ENCODE results near the gene KATNAL1.
A peak's percentile ranks its signal among the peaks of the same experiment; 100 is the strongest.
"Not testable (repeated sequence)": the region's sequence is repeated elsewhere in the genome, so short reads cannot be mapped to it uniquely, and the experiment has no call there.

Gene KATNAL1

GRCh38 chr13:30290812-30291436, 16.4 kb downstream of the KATNAL1 start:
- no peak for DNase-seq

DNA sequence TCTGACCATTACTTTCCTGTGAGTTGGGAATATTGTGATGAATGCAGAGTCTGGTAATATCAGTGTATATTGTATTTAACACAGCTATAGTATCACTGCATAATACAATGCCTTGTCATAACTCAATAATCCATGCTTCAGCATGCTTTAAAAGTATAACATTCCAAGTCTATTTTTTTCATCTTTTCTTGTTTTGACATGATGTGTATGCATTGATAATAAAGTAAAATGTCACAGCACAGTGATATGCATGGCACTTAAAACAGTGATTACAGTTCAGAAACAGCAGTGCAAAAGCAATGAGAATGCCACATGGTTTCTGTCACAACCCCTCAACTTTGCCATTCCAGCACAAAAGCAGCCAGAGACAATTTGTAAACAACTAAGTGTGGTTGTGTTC, 17.8 kb downstream of the KATNAL1 start:
- DNase-seq, result no peak

DNA sequence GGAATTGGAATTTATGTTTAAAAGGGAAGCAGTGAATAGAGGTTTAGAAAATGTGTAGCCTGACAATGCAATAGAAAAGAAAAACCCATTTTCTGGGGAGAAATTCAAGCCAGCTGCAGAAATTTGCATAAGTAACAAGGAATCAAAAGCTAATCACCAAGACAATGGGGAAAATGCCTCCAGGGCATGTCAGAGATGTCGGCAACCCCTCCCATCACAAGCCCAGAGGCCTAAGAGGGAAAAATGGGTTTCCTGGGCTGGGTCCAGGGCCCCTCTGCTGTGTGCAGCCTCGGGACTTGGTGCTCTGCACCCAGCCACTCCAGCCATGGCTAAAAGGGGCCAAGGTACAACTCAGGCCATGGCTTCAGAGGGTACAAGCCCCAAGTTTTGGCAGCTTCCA, 21.3 kb downstream of the KATNAL1 start:
- not testable (repeated sequence) for DNase-seq

DNA sequence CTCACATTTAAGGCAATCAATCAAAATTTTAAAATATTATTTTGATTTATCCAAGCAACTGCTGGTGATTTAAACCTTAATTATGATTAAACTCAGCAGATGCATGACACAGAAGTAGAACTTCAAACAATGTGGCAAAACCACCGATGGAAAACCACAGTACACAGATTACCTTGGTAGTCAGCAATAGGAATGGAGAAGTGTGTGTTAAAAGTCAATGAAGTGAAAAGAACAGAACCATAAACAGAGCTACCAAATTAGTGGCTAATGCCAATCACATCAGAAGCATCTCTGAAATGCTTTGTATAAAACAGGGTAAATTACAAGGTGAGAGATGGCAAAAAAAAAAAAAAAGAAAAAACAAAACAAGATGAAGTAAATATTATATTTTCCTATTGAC, 31.2 kb downstream of the KATNAL1 start:
- no peak for DNase-seq

GRCh38 chr13:30274083-30274482, 33.3 kb downstream of the KATNAL1 start:
- DNase-seq, result no peak

- DNase-seq, result not testable (repeated sequence)
Measured at GRCh38 chr13:30270035-30270434, 37.3 kb downstream of the KATNAL1 start.

- no peak for DNase-seq
Measured at GRCh38 chr13:30268673-30269072, 38.7 kb downstream of the KATNAL1 start.

DNA sequence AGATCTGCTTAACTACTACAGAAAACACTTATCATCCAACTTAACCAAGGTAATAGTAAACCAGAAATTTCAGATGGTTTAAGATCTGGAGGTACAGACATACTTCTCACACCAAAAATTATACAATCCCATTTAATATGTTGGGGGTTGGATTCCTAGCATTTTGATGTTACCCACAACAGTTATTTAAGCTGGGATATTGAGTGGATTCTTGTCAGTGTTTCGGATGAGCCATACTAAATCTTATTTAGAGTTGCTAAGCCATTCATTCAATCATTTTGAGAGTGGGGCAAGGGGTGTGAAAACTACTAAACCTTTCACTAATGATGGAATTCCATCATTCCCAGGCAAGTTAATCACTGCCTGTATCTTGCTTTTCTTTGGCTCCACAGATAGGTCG, 40.6 kb downstream of the KATNAL1 start:
- DNase-seq, result no peak

GRCh38 chr13:30259149-30259733, 48.1 kb downstream of the KATNAL1 start:
- DNase-seq, result not testable (repeated sequence)

DNA sequence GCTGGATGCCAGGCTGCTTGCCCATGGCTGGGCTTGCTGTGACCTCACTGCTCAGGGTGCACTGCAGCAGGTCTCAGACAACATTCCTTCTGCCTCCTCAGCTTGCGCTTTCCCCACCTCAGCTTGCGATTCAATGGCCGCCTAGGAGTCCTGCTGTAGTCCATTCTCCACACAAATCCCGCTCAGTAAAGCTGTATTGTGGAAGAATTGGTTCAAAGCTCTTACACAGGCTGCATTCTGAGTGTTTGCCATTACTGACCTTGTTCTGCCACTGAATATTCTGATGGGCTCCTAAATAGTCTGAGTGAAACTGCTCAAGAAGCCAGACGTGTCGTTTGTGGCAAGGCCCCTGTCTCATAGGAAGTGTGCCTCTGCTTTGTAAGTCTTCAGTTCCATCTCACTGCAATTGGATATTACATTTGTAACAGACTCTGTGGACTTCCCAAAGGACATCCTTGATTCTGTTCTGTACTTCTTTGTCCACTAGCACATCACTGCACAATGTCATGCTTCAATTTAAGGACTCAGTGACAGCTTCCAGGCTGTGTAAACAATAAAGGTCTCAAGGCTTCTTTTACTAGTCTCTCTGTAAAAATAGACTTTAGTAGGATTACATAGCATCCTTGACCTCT, 49.8 kb downstream of the KATNAL1 start:
- DNase-seq, result no peak

DNA sequence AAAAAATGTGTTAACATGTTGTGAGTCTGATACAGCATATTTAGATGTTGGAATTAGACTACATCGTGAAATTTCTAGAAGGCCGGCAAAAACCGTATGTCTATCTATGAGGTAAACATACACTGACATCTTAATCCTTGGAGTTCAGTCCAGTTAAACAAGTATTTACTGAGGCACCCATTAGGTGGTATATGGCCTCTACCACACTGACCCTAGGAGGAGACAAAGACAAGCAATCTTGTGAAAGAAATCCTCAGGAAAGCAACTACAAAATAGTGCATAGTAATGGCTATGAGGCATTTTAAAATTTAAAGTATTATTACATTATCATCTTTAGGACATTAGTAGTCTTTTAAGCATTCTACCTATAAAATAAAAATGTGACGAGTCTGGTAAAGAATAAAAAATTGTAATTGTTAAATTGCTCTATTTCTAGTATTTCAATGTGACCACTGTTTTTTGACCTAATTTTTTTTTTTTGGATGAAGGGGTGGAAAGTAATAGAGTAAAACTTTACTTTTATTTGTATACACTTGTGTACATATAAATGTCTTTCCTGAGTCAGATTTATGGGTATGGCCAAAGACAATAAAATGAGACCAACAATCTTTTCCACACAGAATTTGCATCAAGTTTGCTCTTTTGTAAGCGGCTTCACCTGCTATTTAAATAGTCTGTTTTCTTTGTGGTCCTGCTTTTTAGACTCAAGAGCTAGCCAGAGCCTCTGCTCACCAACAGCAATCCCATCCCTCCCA, 50.5 kb downstream of the KATNAL1 start:
- no peak for DNase-seq

DNA sequence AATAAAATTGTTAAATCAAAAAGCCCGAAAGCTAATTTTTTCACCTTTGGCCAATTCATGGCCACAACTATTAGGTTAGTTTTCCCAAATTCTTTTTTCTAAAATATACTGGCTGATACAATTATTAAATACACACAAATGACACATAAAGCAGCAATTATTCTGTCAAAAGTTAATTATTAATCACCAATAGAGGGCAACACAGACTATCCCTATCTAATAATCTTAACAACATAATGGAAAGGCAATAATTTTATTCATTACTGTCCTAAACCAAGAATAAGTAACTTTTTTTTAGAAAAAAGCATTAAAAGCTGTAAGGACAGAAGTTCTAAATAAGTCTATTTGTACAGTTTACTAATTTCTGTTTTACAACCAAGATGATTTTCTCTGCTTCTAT, 51.7 kb downstream of the KATNAL1 start:
- no peak for DNase-seq

- DNase-seq, result no peak
Measured at GRCh38 chr13:30253830-30254229, 53.5 kb downstream of the KATNAL1 start.

DNA sequence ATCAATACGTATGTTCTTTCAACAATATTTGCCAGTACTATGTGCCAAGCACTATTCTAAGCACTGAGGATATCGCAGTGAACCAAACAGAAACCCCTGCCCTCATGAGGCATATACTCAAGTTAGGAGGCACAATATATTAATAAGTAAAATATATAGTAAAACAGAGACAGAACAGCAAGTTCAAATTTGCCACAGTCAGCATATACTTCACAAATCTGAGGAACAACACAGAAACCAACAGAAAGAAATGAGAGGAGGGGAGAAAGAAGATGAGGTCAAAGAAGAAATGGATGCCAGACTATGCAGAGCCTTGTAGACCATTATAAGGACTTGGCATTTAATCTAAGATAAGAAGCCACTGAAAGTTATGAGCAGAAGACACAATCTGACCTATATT, 59.9 kb downstream of the KATNAL1 start:
- no peak for DNase-seq

DNA sequence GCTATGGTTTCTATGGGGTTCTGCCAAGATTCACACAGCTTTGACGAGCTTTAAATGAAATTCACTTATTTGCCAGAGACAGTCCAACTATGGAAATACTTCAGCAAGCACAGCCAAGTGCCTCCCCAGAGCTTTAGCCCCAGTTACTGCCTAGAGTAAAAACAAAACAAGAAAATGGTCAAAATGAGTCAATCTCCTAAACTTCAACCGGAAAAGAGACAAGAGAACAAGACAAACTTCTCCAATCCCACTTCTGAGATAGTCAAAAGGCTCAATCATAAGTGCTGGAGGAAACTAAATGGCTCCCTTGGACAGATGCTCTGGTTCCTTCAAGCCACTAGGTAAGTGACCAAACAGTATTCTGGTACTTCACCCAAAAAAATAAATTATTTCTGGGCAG, 65.8 kb downstream of the KATNAL1 start:
- no peak for DNase-seq

GRCh38 chr13:30240608-30241007, 66.7 kb downstream of the KATNAL1 start:
- no peak for DNase-seq

DNA sequence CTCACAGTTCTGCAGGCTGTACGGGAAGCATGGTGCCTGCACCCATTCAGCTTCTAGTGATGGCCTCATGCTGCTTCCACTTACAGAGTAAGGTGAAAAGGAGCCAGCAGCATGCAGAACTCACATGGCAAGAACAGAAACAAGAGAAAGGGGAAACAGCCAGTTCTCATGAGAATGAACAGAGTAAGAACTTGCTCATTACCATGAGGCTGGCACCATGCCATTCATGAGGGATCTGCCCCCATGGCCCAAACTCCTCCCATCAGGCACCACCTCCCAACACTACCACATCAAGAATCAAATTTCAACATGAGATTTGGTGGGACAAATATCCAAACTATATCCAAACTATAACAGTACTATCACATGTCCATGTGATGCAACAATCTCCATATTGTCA, 72.1 kb downstream of the KATNAL1 start:
- no peak for DNase-seq

- DNase-seq, result no peak
Measured at GRCh38 chr13:30234619-30235162, 72.7 kb downstream of the KATNAL1 start.

DNA sequence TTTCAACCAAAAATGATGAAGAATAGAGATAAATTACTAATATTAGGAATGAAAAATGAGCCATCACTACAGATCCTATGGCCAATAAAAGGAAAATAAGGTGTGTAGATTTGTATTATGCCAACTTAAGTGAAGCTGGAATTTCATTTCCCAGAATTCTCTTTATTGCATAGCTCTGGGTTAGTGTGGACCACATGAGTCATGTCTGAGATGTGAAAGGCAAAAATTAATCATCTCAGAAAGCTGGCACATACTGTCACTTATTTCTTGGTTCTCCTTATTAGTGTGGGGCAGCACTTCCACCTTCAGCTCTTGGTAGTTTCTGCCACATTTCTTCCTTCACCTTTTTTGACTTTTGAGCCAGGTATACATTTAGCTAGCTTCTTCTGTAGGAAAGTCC, 82.6 kb downstream of the KATNAL1 start:
- DNase-seq, result peak; percentile 44

DNA sequence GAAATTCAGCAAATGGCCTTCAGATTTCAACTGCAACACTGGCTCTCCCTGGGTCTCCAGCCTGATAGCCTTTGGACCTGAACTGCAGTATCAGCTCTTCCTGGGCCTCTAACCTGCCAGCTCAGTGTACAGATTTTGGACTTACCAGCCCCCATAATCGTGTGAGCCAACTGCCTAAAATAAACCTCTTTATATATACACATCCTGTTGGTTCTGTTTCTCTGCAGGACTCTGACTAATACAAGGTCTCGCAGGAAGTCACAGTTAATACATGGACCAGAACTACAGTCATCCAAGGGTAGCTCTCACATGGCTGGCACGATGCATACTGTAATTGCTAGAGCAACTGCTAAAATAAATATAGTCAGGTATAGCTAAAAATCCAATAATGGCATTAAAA, 85.1 kb downstream of the KATNAL1 start:
- peak; percentile 20 for DNase-seq

- DNase-seq, result no peak
Measured at GRCh38 chr13:30216111-30216510, 91.2 kb downstream of the KATNAL1 start.

DNA sequence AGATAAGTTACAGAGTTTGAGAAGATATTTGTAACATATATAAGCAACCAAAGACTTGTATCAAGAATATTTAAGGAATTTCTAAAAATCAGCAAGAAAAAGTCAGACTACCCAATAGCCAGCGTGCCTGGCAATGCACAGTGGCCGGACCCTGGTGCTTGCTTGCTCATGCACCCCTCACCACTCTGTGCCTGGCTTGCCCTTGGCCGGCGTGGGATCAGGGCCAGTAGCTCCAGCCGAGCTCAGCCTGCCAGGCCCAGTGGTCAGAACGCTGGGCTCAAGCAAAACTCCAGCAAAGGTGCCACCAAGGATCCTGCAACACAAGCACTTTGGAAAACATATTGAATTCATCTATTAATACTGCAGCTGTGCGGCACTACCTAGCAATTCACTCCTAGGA, 95.1 kb downstream of the KATNAL1 start:
- no peak for DNase-seq

GRCh38 chr13:30211745-30212144, 95.6 kb downstream of the KATNAL1 start:
- DNase-seq, result no peak

DNA sequence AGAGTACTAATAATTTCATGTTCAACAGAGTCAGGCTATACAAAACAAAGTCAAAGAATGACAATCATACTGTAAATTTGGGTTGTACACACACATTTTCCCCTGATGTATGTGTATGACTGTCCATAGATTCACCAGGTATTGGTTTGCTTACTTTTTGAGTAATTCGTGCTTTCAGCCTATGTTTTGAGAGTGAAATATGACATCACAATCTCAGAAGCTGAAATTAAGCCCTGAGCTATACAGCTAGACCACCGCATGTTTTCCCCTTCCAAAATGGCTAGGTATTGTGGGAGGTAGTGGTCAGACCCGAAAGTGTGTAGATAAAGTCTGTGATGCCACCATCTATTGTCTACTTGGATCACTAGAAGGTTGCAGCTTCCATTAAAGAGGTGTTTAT, 102.8 kb downstream of the KATNAL1 start:
- no peak for DNase-seq

All from HCEC 1CT (cell line).